Measurements from ENCODE around the gene OR2V1.

Gene OR2V1, protein sequence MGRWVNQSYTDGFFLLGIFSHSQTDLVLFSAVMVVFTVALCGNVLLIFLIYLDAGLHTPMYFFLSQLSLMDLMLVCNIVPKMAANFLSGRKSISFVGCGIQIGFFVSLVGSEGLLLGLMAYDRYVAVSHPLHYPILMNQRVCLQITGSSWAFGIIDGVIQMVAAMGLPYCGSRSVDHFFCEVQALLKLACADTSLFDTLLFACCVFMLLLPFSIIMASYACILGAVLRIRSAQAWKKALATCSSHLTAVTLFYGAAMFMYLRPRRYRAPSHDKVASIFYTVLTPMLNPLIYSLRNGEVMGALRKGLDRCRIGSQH

GRCh38 chr5:181130832-181131496 lies at the start of gene OR2V1:
OR2V1 (minus strand) TSS chr5:181131169; CDS start chr5:181125304, 5,865 bp downstream.
- no peak for DNase-seq

GRCh38 chr5:181177559-181177958 lies 46.6 kb upstream of the OR2V1 start:
- DNase-seq: peak in 1 of 2 experiments; percentile 13

DNA sequence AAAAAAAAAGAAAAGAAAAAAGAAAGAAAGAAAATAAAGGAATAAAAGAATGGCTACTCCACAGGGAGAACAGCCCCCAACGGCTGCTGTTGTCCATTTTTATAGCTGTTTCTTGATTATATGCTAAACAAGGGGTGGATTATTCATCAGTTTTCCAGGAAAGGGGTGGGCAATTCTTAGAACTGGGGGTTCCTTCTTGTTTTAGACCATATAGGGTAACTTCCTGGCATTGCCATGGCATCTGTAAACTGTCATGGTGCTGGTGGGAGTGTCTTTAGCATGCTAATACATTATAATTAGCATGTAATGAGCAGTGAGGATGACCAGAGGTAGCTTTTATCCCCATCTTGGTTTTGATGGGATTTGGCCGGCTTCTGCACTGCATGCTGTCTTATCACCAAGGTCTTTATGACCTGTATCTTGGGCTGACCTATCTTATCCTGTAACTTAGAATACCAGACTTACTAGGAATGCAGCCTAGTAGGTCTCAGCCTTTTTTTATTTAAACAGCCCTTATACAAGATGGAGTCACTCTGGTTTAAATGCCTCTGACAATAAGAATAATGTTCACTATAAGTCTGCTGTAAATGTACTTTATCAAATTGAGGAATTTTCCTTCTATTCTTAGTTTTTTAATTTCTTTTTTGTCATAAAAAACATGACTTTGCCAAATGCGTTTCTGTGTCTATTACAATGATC lies 45.4 kb upstream of the OR2V1 start:
- DNase-seq: no peak

DNA sequence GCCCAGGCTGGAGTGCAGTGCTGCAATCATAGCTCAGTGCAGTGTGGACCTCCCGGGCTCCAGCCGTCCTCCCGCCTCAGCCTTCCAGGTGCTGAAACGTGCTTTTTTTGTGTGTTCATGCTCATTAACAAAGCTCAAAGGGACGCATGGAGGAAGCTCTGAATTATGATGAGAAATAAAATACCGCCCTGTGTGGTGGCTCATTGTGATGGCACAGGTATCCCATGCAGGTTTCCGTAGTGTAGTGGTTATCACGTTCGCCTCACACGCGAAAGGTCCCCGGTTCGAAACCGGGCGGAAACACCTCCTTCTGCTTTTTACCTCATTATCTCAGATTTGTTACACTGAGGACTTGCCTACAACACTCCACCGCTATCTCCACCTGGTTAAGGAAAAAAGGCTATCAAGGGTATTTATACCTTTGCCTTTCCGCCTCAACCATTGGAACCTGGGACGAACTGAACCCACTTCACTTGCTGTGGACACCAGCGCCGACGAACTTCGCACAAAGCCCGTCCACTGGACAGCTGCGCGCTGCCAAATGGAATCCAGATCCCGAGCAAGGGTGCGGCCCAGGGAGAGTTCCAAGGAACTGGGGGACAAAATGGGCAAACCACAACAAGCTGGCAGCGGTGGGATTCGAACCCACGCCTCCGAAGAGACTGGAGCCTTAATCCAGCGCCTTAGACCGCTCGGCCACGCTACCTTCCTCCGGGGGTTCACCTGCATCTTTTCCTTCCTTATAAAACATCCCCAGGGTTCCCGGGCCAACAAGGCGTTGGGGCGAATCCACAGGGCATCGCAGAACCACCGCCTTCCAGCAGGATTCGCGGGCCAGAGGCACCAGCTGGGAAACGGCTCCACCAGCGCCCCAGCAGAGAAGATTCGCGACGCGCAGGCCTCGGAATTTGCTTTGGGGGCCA lies 42.7 kb upstream of the OR2V1 start:
- peak; percentile 77 to 82 for DNase-seq

- DNase-seq: peak; percentile 31 to 49
Measured at GRCh38 chr5:181173027-181173419, 42.1 kb upstream of the OR2V1 start.

DNA sequence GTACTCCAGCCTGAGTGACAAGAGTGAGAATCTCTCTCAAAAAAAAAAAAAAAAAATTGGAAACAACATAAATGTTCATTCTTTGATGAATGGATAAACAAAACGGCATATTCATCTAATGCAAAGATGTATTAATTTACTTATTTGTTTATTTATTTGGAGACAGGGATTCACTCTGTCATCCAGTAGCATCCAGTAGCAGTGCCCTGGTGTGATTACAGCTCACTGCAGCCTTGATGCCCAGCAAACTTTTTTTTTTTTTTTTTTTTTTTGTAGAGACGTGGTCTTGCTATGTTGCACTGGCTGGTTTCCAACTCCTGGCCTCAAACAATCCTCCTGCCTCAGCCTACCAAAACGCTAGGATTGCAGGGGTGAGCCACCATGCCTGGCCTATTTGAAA lies 40.8 kb upstream of the OR2V1 start:
- DNase-seq: no peak

DNA sequence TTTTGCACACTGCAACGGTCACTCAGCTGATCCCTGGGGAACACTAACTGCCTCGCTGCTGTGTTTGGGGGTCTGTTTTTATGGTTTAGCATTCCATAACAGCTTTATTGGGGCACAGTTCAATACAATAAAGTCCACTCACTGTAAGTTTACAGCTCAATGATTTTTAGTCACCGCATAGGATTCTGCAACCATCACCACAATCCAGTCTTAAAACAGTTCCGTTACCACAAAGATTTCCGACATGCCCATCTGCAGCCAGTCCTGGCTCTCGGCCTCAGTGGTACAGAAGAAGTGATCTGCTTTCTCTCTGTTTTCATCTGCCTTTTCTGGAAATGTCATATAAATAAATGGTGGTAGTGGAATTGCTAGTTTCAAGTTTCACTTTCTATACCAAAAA lies 40.0 kb upstream of the OR2V1 start:
- no peak for DNase-seq

DNA sequence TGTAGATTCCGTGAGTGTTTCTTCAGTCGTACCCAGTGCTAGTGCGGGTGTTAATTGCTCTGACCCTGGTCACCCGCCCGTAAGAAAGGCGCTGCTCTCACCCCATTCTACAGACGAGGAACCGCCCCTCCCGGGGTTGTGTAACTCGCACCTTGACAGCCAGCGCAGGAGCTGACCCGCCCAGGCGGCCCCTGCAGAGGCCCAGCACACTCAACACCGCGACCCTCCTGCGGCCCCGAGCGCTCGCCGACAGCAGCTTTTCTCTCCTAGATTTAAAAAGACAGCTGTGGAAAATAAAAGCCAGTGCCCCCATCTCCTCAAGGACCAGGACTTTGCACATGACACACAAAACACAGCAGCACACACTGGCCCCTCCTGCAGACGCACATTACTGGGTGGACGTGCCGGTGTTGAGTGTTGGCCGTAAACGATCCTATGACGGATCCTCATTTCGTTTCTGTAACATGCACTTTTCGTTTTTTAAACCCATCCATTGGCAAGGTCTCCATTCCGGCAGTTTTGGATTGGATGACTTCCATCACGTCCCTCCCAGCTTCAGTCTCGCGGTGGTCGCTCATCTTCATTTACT lies 39.4 kb upstream of the OR2V1 start:
- DNase-seq: no peak

DNA sequence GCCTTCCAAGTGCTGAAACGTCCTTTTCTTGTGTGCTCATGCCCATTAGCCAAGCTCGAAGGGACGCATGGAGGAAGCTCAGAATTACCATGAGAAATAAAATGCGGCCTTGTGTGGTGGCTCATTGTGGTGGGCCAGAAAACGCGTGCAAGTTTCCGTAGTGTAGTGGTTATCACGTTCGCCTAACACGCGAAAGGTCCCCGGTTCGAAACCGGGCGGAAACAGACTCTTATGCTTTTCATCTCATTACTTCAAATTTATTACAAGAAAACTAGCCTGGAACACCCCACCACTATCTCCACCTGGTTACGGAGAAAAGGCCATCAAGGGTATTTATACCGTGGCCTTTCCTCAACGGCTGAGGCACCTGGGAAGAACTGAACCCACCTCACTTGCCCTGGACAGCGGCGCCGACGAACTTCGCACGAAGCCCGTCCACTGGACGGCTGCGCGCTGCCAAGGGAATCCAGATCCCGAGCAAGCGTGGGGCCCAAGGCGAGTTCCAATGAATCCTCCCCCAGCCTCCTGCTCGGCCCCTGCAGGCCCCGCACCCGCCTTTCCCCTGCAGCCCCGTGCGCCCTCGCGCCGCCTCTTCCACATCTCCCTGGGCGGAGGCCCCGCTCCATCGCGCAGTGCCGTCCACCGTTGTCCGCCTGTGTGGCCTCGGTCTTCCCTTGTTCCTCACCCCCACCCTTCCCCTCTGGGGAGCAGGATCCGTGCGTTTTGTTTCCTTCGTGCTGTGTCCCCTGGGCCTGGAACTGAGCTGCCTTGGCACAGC lies 38.7 kb upstream of the OR2V1 start:
- DNase-seq: peak; percentile 87 to 89

GRCh38 chr5:181168595-181169118 lies 37.7 kb upstream of the OR2V1 start:
- no peak for DNase-seq

DNA sequence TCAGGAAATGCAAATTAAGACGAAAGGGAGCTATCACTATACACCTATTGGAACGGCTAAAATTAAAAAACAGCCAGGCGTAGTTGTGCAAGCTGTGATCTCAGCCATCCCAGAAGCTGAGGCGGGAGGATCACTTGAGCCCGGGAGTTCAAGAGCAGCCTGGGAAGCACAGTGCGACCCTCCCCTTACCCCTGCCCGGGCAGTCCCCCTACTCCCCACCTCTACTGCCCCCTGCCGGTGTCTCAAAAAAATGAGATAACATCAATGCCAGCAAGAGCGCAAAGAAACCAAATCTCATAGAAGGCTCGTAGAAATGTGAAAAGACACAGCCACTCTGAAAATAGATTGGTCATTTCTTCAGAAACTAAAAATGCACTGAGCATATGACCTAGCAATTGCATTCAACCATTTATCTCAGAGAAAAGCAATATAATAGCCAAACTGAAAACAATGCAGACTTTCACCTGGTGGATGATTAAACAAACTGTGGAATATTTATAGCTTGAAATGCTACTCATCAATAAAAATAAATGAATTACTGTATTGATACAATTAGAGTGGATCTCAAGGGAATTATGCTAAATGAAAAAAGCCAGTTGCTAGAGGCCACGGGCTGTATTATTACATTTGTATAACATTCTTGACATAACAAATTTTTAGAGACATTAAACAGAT lies 37.0 kb upstream of the OR2V1 start:
- DNase-seq: peak in 1 of 2 experiments; percentile 51

DNA sequence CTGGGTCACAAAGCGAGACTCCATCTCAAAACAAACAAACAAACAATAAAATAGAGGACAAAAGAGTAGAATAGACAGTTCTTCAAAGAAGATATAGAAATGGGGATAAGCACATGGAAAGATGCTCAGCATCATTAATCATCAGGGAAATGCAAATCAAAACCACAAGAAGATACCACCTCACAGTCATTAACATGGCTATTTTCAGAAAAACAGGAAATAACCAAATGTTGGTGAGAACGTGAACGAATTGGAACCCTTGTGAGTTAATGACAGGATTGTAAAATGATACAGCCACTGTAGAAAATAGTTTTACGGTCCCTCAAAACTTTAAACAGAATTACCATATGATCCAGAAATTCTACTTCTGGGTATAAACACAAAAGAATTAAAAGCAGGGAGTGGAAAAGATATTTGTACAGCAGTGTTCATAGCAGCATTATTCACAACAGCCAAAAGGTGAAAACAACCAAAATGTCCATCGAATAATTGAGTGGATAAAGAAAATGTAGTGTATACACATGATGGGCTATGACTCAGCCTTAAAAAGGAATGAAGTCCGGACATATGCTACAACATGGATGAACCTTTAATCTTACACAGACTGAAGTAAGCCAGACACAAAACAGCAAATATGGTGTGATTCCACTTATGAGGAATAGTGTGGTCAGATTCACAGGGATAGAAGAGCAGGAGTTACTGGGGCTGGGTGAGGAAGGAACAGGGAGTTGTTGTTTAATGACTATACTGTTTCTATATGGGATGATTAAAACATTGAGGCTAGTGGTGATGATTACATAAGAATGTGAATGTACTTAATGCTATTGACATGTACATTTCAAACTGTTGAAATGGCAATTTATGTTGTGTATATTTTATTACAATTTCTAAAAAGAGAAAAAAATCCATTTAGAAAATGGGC lies 36.1 kb upstream of the OR2V1 start:
- no peak for DNase-seq

DNA sequence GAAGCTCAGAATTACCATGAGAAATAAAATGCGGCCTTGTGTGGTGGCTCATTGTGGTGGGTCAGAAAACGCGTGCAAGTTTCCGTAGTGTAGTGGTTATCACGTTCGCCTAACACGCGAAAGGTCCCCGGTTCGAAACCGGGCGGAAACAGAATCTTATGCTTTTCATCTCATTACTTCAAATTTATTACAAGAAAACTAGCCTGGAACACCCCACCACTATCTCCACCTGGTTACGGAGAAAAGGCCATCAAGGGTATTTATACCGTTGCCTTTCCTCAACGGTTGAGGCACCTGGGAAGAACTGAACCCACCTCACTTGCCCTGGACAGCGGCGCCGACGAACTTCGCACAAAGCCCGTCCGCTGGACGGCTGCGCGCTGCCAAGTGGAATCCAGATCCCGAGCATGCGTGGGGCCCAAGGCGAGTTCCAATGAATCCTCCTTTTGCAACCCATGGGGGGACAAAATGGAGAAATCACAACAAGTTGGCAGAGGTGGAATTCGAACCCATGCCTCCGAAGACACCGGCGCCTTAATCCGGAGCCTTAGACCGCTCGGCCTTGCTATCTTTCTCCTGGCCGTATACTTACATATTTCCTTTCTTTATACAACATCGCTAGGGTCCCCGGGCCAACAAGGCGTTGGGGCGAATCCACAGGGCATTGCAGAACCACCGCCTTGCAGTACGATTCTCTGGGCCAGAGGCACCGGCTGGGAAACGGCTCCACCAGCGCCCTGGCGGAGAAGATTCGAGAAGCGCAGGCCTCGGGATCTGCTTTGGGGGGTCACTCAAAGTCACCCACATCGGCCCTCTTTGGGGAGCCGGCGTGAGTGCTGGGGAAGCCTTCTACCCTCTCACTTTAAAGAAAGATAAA lies 33.3 kb upstream of the OR2V1 start:
- DNase-seq: peak; percentile 59 to 64

DNA sequence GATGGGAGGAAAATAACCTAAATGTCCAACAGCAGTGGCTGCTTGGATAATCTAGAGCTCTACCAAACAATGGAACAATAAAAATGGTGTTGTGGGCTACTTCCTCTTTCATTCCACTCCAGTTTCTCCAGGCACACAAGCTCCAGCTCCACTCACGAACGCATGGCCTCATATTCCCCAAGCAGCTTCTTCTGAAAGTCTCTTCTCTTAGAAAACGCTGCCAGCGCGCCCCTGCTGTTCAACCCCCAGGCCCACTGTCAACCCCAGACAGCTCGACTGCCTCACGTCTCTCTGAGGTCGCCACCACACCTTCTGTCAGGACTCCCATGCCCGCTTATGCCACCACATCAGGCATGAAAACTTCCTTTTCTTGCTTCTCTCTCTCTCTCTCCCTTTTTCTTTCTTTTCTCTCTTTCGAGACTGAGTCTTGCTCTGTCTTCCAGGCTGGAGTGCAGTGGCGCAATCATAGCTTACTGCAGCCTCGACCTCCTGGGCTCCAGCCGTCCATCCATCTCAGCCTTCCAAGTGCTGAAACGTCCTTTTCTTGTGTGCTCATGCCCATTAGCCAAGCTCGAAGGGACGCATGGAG lies 32.6 kb upstream of the OR2V1 start:
- no peak for DNase-seq

GRCh38 chr5:181161534-181162175 lies 30.7 kb upstream of the OR2V1 start:
- DNase-seq: no peak

DNA sequence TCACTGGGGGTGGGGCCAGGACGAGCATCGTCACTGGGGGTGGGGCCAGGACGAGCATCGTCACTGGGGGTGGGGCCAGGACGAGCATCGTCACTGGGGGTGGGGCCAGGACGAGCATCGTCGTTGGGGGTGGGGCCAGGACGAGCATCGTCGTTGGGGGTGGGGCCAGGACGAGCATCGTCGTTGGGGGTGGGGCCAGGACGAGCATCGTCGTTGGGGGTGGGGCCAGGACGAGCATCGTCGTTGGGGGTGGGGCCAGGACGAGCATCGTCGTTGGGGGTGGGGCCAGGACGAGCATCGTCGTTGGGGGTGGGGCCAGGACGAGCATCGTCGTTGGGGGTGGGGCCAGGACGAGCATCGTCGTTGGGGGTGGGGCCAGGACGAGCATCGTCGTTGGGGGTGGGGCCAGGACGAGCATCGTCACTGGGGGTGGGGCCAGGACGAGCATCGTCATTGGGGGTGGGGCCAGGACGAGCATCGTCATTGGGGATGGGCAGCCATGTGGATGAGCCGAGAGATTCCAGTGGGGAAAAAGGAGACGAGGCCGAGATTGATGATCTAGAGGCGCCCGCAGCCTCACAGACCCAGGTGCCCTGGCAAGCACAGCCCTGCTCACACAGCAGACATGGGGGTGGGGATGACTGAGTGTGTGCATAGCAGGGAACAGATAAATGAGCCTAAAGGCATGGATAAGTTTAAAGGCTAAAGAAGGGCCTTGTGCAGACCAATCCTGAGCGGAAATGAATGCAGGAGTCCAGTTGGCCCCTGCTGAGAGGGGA lies 30.0 kb upstream of the OR2V1 start:
- peak; percentile 57 to 59 for DNase-seq

All from activated CD4-positive, alpha-beta T cell treated with anti-CD3 and anti-CD28 coated beads, Interleukin-2, amount 50 U/mL, for 48 hours (primary cell).